Glomerular visceral epithelial cell (primary cell): ENCODE data around the gene CLDN16.

Experiments
- DNase-seq: peaks from one replicate; pipeline ENCODE4 v3.0.0-alpha.2; 2016; ENCODE audit errors: extremely low spot score

CLDN16 gene

GRCh38 chr3:190442240-190442639, 54.3 kb downstream of the CLDN16 start:
- no peak for DNase-seq

DNA sequence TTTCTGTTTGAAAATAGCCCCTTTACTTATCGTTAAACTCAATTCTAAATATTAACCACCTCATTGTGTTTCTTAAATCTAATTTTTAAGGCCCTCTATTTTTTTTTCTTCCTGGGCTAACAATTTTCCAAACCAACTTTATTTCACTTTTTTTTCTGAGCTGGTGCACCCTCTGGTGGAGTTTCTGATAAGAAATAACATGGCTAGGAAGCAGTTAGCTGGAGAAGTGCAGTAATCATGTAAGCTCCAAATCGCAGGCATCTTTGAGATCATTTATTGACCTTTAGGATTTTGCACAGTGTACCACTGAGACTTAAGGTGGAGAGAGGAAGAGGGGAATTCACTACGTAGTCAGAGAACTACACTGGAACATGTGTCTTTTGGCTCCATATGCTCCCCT, 55.3 kb downstream of the CLDN16 start:
- DNase-seq, result peak; percentile 25

- DNase-seq, result no peak
Measured at GRCh38 chr3:190444006-190444405, 56.0 kb downstream of the CLDN16 start.

GRCh38 chr3:190444576-190445145, 56.7 kb downstream of the CLDN16 start:
- DNase-seq, result no peak

- no peak for DNase-seq
Measured at GRCh38 chr3:190446573-190447279, 58.8 kb downstream of the CLDN16 start.

GRCh38 chr3:190448256-190448655, 60.3 kb downstream of the CLDN16 start:
- DNase-seq, result no peak

DNA sequence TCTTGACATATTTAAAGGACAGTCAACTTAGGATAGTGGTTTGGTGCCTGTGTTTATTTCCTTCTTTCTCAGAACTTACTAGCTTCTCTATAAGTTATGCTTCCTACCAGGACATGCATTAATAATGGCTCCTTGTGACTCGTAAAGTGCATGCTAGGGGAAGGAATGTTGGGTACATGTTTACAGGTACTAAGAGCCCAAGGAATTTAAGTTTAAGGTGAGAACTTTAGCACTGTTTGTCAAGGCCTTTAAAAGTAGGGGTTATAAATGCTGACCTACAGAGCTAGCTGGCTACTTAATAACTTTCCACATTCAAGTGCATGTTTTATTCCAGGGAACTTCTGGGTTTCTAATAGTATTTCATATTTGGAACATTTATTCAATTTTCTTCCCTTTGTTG, 61.8 kb downstream of the CLDN16 start, which contains the start of gene TMEM207:
TSS of gene TMEM207 (minus strand) at position 101 of the 400 bp plus-strand sequence. CDS start at position 9, 92 bp downstream.
- DNase-seq, result no peak

DNA sequence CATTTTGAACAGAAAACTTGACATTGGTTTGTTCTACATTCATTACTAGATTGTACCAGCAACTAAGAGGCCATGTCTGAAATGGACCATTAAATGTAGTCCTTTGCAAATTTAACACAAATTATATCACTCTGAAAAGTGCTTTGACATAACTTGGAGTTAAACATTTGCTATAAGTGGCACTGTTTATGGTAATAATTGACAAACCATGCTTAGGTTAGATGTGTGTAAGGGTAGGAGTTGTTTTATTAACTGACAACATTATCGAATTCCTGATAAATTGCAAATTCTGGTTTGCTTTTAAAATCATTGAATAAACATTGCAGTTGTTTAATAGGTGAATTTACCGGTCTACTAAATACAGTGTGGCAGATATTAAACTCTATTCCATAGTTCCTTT, 67.9 kb downstream of the CLDN16 start:
- no peak for DNase-seq

DNA sequence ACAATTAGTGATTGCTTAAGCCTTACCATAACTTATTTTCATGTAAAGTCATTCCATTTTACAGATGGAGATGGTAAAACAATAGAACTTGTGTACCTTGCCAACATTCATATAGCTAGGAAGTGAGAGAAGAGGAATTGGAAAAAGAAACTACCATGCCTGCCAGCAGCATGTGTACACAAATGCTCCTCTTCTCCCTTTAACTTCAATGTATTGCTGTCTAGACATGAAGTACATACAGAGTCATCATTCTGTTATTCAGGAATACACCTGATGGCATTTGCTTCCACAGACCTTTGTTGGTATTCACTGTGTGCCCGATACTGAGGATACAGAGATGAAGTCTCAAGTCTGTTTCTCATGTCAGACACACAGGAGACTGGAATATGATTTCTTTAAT, 68.8 kb downstream of the CLDN16 start:
- DNase-seq, result no peak

- peak; percentile 9 for DNase-seq
Measured at GRCh38 chr3:190458040-190458439, 70.1 kb downstream of the CLDN16 start.
